SIG-M5 (cell line): ENCODE data around the gene EIF4A3.

Experiments
- DNase-seq: peaks from one replicate; lab custom pipeline; 2025; lab: John Stamatoyannopoulos, UW

The EIF4A3 gene

GRCh38 chr17:80133626-80133970, 13.3 kb downstream of the EIF4A3 start:
- no peak for DNase-seq

GRCh38 chr17:80132906-80133625, 13.9 kb downstream of the EIF4A3 start:
- DNase-seq = no peak

- no peak for DNase-seq
Measured at GRCh38 chr17:80130992-80131391, 15.9 kb downstream of the EIF4A3 start.

- DNase-seq = no peak
Measured at GRCh38 chr17:80129006-80129565, 17.8 kb downstream of the EIF4A3 start.

- no peak for DNase-seq
Measured at GRCh38 chr17:80126449-80126715, 20.5 kb downstream of the EIF4A3 start.

- no peak for DNase-seq
Measured at GRCh38 chr17:80125656-80126448, 21.1 kb downstream of the EIF4A3 start.

GRCh38 chr17:80124351-80124981, 22.5 kb downstream of the EIF4A3 start:
- DNase-seq = no peak

GRCh38 chr17:80123791-80124190, 23.1 kb downstream of the EIF4A3 start:
- DNase-seq = no peak

GRCh38 chr17:80122926-80123505, 23.9 kb downstream of the EIF4A3 start:
- no peak for DNase-seq

GRCh38 chr17:80122026-80122575, 24.8 kb downstream of the EIF4A3 start:
- no peak for DNase-seq

- no peak for DNase-seq
Measured at GRCh38 chr17:80119839-80120238, 27.1 kb downstream of the EIF4A3 start.

- DNase-seq = no peak
Measured at GRCh38 chr17:80119271-80119791, 27.6 kb downstream of the EIF4A3 start.

- no peak for DNase-seq
Measured at GRCh38 chr17:80118601-80119270, 28.2 kb downstream of the EIF4A3 start.

GRCh38 chr17:80117491-80118401, 29.2 kb downstream of the EIF4A3 start:
- no peak for DNase-seq

GRCh38 chr17:80116921-80117380, 30.0 kb downstream of the EIF4A3 start:
- DNase-seq = no peak

GRCh38 chr17:80116276-80116920, 30.5 kb downstream of the EIF4A3 start:
- no peak for DNase-seq

GRCh38 chr17:80115159-80115558, 31.8 kb downstream of the EIF4A3 start:
- no peak for DNase-seq

GRCh38 chr17:80114758-80115157, 32.2 kb downstream of the EIF4A3 start:
- DNase-seq = no peak

GRCh38 chr17:80113033-80113484, 33.9 kb downstream of the EIF4A3 start:
- DNase-seq = no peak
